GM13976 (cell line): ENCODE measurements around the gene RPAIN.

Experiments
- DNase-seq: peaks from one replicate; pipeline ENCODE4 v3.0.0; 2012; ENCODE audit warnings: low spot score
- in situ Hi-C: fragments of 300-500 bp; cut with MboI; formaldehyde crosslinking; loops from one replicate; pipeline ENCODE4 v1.12.0; 2022; ENCODE audit warnings: low sequenced_read_pairs, mixed read lengths, inconsistent platforms; ENCODE audit not compliant: unreplicated experiment
- TF ChIP-seq, protein P1 (sequence below): IDR thresholded peaks from 2 replicates; pipeline ENCODE4 v1.5.1; 2012; ENCODE audit warnings: borderline replicate concordance, mild to moderate bottlenecking; ENCODE audit not compliant: insufficient read depth; ENCODE audit errors: extremely low read depth, missing control alignments, control extremely low read depth

RPAIN gene

DNA sequence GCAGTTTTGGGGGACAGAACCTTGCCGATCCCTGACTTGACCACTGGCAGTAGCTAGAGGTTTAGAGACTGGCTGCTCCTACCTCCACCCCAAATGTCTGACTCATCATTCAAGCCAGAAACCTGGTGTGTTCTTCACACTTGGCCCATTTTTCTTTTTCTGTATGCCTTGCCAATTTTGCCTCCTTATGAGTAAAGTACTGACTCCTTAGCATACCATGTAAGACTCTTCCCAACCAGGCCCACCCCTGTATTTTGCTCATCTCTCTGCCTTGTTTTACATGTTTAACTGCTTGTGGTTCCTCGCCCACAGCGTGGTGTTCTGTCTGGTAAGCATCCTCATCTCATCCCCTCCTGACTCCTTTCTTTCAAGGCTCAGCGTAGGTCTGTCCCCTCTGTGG lies 38.4 kb upstream of the RPAIN start:
- TF ChIP-seq, protein P1, sequence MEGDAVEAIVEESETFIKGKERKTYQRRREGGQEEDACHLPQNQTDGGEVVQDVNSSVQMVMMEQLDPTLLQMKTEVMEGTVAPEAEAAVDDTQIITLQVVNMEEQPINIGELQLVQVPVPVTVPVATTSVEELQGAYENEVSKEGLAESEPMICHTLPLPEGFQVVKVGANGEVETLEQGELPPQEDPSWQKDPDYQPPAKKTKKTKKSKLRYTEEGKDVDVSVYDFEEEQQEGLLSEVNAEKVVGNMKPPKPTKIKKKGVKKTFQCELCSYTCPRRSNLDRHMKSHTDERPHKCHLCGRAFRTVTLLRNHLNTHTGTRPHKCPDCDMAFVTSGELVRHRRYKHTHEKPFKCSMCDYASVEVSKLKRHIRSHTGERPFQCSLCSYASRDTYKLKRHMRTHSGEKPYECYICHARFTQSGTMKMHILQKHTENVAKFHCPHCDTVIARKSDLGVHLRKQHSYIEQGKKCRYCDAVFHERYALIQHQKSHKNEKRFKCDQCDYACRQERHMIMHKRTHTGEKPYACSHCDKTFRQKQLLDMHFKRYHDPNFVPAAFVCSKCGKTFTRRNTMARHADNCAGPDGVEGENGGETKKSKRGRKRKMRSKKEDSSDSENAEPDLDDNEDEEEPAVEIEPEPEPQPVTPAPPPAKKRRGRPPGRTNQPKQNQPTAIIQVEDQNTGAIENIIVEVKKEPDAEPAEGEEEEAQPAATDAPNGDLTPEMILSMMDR: no peak
- DNase-seq: no peak
- in situ Hi-C loops: no loop called here

GRCh38 chr17:5391678-5392077 lies 28.3 kb upstream of the RPAIN start:
- TF ChIP-seq, protein P1: no peak
- in situ Hi-C loops: no loop called here
- no peak for DNase-seq

DNA sequence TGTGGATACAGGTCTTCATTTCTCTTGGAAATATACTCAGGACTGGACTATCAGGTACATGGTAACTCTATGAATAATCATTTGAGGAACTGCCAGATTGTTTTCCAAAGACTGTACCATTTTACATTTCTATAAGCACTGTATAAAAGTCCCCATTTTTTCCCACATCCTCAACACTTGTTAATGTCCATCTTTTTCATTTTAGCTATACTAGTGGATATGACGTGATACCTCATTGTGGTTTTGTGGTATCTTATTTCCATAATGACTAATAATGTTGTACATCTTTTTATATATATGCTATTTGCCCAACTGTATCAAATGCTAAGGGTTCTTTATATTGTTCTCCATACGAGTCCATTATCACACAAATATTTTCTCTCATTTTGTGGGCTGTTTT lies 23.4 kb upstream of the RPAIN start:
- in situ Hi-C loops: no loop called here
- TF ChIP-seq, protein P1: no peak
- DNase-seq: no peak

- TF ChIP-seq, protein P1: no peak
- in situ Hi-C loops: no loop called here
- DNase-seq: no peak
Observed at GRCh38 chr17:5399767-5400166, 20.2 kb upstream of the RPAIN start.

DNA sequence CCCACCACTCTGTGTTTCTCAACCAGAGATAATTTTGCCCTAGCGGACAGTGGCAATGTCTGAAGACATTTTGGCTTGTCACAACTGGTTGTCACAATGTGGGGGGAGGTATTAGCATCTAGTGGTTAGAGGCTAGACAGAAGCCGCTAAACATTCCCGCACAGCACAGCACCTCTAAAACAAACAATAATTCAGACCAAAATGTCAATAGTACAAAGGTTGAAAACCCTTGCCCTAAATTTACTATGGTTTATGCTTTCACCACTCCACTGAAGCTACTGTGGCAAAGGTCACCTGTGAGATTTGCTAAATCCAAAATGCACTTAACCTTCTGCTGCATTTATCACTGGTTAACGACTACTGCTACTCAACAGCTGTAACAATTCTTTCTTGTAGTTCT lies 14.6 kb upstream of the RPAIN start:
- DNase-seq: no peak
- in situ Hi-C loops: no loop called here
- TF ChIP-seq, protein P1: no peak

DNA sequence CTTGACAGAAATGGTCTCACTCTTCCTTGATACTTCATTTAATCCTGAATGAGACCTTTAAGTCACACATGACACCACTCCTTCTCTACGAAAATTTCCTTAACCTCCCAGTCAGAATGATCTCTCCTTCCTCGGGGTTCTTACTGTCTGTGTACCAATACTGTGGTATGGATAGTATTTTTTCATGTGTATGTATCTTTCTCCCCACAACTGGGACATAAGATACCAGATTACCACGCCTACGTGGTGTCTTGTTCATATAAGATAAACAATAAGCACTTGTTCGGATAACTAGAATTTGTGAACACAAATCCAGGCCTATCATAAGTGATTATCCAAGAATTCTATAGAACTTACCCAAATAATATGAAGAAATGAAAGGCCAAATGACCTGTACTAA lies 11.8 kb upstream of the RPAIN start:
- TF ChIP-seq, protein P1: no peak
- in situ Hi-C loops: no loop called here
- no peak for DNase-seq
